MCF 10A (cell line): ENCODE data around the gene PTPRR. TPM values are rescaled to one million over a fixed set of nuclear protein-coding genes. Genes with fewer than 3 reads are reported as not detected.

Experiments used
- BruUV-seq: library from RNA; stranded (reverse); fragments of 400-500 nt; replicated peaks from 2 replicates; lab custom pipeline; 2021; lab: Mats Ljungman, UMichigan
- CTCF ChIA-PET: fragments of 300-600 bp; sonication (Branson Sonifier 250); formaldehyde crosslinking; extraction: SDS; loops from one replicate; lab custom pipeline; 2021; ENCODE audit warnings: antibody characterized with exemption, inconsistent platforms; lab: Yijun Ruan, JAX
- POLR2A ChIA-PET: fragments of 300-600, 350-650 bp; sonication (Branson Sonifier 250); formaldehyde crosslinking; extraction: SDS; loops from one replicate; lab custom pipeline; 2020; ENCODE audit warnings: antibody characterized with exemption, inconsistent platforms; lab: Yijun Ruan, JAX
- DNase-seq: peaks from one replicate; pipeline ENCODE4 v3.0.0-alpha.2; 2018; ENCODE audit not compliant: unreplicated experiment
- H3K27ac Mint-ChIP-seq: one replicate; pipeline ENCODE4 v1.8.0; 2022; ENCODE audit warnings: mild to moderate bottlenecking, low read depth, mixed read lengths; ENCODE audit not compliant: unreplicated experiment
- H3K27me3 Mint-ChIP-seq: one replicate; pipeline ENCODE4 v1.8.0; 2022; ENCODE audit warnings: mixed read lengths; ENCODE audit not compliant: insufficient read depth, unreplicated experiment
- H3K36me3 Mint-ChIP-seq: one replicate; pipeline ENCODE4 v1.8.0; 2022; ENCODE audit warnings: mild to moderate bottlenecking, moderate library complexity, mixed read lengths; ENCODE audit not compliant: insufficient read depth, unreplicated experiment
- H3K4me1 Mint-ChIP-seq: one replicate; pipeline ENCODE4 v1.8.0; 2022; ENCODE audit warnings: mixed read lengths; ENCODE audit not compliant: insufficient read depth, unreplicated experiment
- H3K4me3 Mint-ChIP-seq: one replicate; pipeline ENCODE4 v1.8.0; 2022; ENCODE audit warnings: mild to moderate bottlenecking, moderate library complexity, mixed read lengths; ENCODE audit not compliant: unreplicated experiment
- H3K9me3 Mint-ChIP-seq: one replicate; pipeline ENCODE4 v1.8.0; 2022; ENCODE audit warnings: mixed read lengths; ENCODE audit not compliant: unreplicated experiment
- CTCF ChIP-seq: fragments of 200-600 bp; IDR thresholded peaks from one replicate; pipeline ENCODE4 v1.8.0; 2022; ENCODE audit warnings: antibody characterized with exemption, mild to moderate bottlenecking; ENCODE audit not compliant: unreplicated experiment
- intact Hi-C: fragments of 100-400 bp; cut with micrococcal nuclease; formaldehyde crosslinking; loops from 2 replicates; pipeline ENCODE4 v1.14.1; 2022
- total RNA-seq: library from RNA; stranded (reverse); gene quantifications from 2 replicates; pipeline ENCODE4 v1.2.3, GENCODE V29; 2022

PTPRR gene
- total RNA-seq, 1 experiment from 2014 or later = not detected

GRCh38 chr12:70919176-70919575 is 1.4 kb downstream of the PTPRR start:
- H3K4me1 Mint-ChIP-seq = no peaks in the 10 kb centered on the region
- no TSS peak for BruUV-seq
- intact Hi-C loops = no loop called here
- no peaks in the 10 kb centered on the region for H3K36me3 Mint-ChIP-seq
- no peak for DNase-seq
- no peak overlapping the region for H3K27ac Mint-ChIP-seq
- H3K27me3 Mint-ChIP-seq = peaks cover 58% of the 10 kb centered on the region
- ChIA-PET CTCF (interaction anchor here (0.6 to 0.7 kb wide), 2 partner anchors 13 to 367 kb away, joined by 3 to 5 read pairs; no protein-coding TSS in a partner anchor), POLR2A (no interaction called here)
- H3K9me3 Mint-ChIP-seq = no peaks in the 10 kb centered on the region
- no peak for TF ChIP-seq CTCF
- no peak overlapping the region for H3K4me3 Mint-ChIP-seq

- Mint-ChIP-seq H3K4me1 (no peaks in the 10 kb centered on the region), H3K27ac (no peak overlapping the region), H3K27me3 (peaks cover 66% of the 10 kb centered on the region), H3K36me3 (no peaks in the 10 kb centered on the region), H3K9me3 (no peaks in the 10 kb centered on the region), H3K4me3 (no peak overlapping the region)
- no peak for TF ChIP-seq CTCF
- ChIA-PET CTCF (interaction anchor here (0.6 kb wide), 1 partner anchor 924 kb away, joined by 3 read pairs; no protein-coding TSS in a partner anchor), POLR2A (interaction anchor here (0.7 kb wide), 1 partner anchor 54 kb away, joined by 3 read pairs; no protein-coding TSS in a partner anchor)
- no peak for DNase-seq
- no TSS peak for BruUV-seq
- intact Hi-C loops = no loop called here
These were observed 2.2 kb downstream of the PTPRR start for GRCh38 chr12:70918321-70918720.

GRCh38 chr12:70910666-70911065 is 9.9 kb downstream of the PTPRR start:
- Mint-ChIP-seq H3K27ac (no peak overlapping the region), H3K4me3 (no peak overlapping the region), H3K4me1 (no peaks in the 10 kb centered on the region), H3K9me3 (no peaks in the 10 kb centered on the region), H3K36me3 (no peaks in the 10 kb centered on the region), H3K27me3 (peaks cover 23% of the 10 kb centered on the region)
- no peak for TF ChIP-seq CTCF
- ChIA-PET CTCF (no interaction called here), POLR2A (interaction anchor here (0.6 kb wide), 1 partner anchor 689 kb away, joined by 3 read pairs; no protein-coding TSS in a partner anchor)
- BruUV-seq = no TSS peak
- no peak for DNase-seq
- intact Hi-C loops = no loop called here

- H3K36me3 Mint-ChIP-seq = no peaks in the 10 kb centered on the region
- H3K27me3 Mint-ChIP-seq = peaks cover 6% of the 10 kb centered on the region
- no peak for TF ChIP-seq CTCF
- no peak overlapping the region for H3K27ac Mint-ChIP-seq
- DNase-seq = no peak
- CTCF ChIA-PET = no interaction called here
- H3K4me1 Mint-ChIP-seq = no peaks in the 10 kb centered on the region
- POLR2A ChIA-PET = no interaction called here
- no peak overlapping the region for H3K4me3 Mint-ChIP-seq
- H3K9me3 Mint-ChIP-seq = no peaks in the 10 kb centered on the region
- BruUV-seq = no TSS peak
- intact Hi-C loops = no loop called here
These were observed 11.6 kb downstream of the PTPRR start for GRCh38 chr12:70908978-70909377.
